H1 (cell line): ENCODE measurements around the gene RRP1. TPM values are rescaled to one million over a fixed set of nuclear protein-coding genes. Genes with fewer than 3 reads are reported as not detected.

Experiments used
- CTCF ChIA-PET: fragments of 300-600 bp; sonication (Branson Sonifier 250); formaldehyde crosslinking; loops from one replicate; lab custom pipeline; 2021; ENCODE audit not compliant: partially characterized antibody; lab: Charles Lee
- POLR2A ChIA-PET: fragments of 300-600 bp; sonication (Branson Sonifier 250); formaldehyde crosslinking; loops from one replicate; lab custom pipeline; 2021; ENCODE audit warnings: inconsistent platforms; ENCODE audit not compliant: partially characterized antibody; lab: Charles Lee
- DNase-seq, 2 experiments: peaks; one replicate each; pipeline versions ENCODE4 v3.0.0 to v3.0.0-alpha.2; 2010 to 2022; ENCODE audit warnings: low spot score in 2 of 2, low read depth in 1 of 2, mixed read lengths in 1 of 2
- FAIRE-seq: peaks from 2 replicates; lab custom pipeline; 2011; peaks lifted over from hg19 to GRCh38; lab: Jason Lieb, UNC
- H2AFZ ChIP-seq: 2 replicates; pipeline ENCODE4 v1.8.1; 2012; ENCODE audit warnings: low read length, inconsistent platforms
- H2AK5ac ChIP-seq: 2 replicates; pipeline ENCODE4 v1.6.1; 2013; ENCODE audit warnings: low read depth, low read length
- H2BK120ac ChIP-seq: replicated peaks from 2 replicates; pipeline ENCODE3; 2013; ENCODE audit warnings: low read depth, low read length, inconsistent platforms
- H2BK12ac ChIP-seq: 2 replicates; pipeline ENCODE4 v1.6.1; 2013; ENCODE audit warnings: low read depth, low read length
- H2BK15ac ChIP-seq: 2 replicates; pipeline ENCODE4 v1.6.1; 2013; ENCODE audit warnings: low read length
- H2BK20ac ChIP-seq: 2 replicates; pipeline ENCODE4 v1.6.1; 2013; ENCODE audit warnings: low read length
- H2BK5ac ChIP-seq: 2 replicates; pipeline ENCODE4 v1.6.1; 2013; ENCODE audit warnings: low read depth, low read length
- H3K14ac ChIP-seq: 2 replicates; pipeline ENCODE4 v1.6.1; 2013; ENCODE audit warnings: inconsistent platforms; ENCODE audit not compliant: insufficient read length
- H3K18ac ChIP-seq: 2 replicates; pipeline ENCODE4 v1.6.1; 2013; ENCODE audit warnings: low read length; ENCODE audit errors: extremely low read depth
- H3K23ac ChIP-seq: 2 replicates; pipeline ENCODE4 v1.6.1; 2013; ENCODE audit warnings: inconsistent platforms; ENCODE audit not compliant: insufficient read length
- H3K23me2 ChIP-seq: 2 replicates; pipeline ENCODE4 v1.6.1; 2013; ENCODE audit warnings: low read depth, low read length
- H3K27ac ChIP-seq: 2 replicates; pipeline ENCODE4 v1.6.1; 2011; ENCODE audit warnings: low read depth, low read length, inconsistent platforms
- H3K27me3 ChIP-seq, 4 experiments: replicated peaks in 1 of 4; 1 replicate in 1 of 4; 2 replicates in 3 of 4; pipeline versions ENCODE4 v1.6.1 to v1.8.1; 2011 to 2013; ENCODE audit warnings: low read length in 3 of 4, mild to moderate bottlenecking in 3 of 4, inconsistent platforms in 2 of 4, mixed read lengths in 2 of 4, moderate library complexity in 1 of 4; ENCODE audit not compliant: control insufficient read depth in 3 of 4, insufficient read depth in 3 of 4; ENCODE audit errors: extremely low read depth in 1 of 4
- H3K36me3 ChIP-seq, 4 experiments: 2 replicates each; pipeline versions ENCODE4 v1.6.1 to v1.8.1; 2011 to 2013; ENCODE audit warnings: mild to moderate bottlenecking in 4 of 4, low read length in 3 of 4, moderate library complexity in 2 of 4, control low read depth in 1 of 4, inconsistent platforms in 1 of 4; ENCODE audit not compliant: insufficient read depth in 4 of 4, control insufficient read depth in 2 of 4
- H3K4ac ChIP-seq: replicated peaks from 2 replicates; pipeline ENCODE3; 2013; ENCODE audit warnings: low read length, low read depth, mixed read lengths, inconsistent platforms; ENCODE audit not compliant: insufficient read length
- H3K4me1 ChIP-seq, 4 experiments: replicated peaks in 1 of 4; 1 replicate in 1 of 4; 2 replicates in 3 of 4; pipeline versions ENCODE4 v1.6.1 to v1.8.1; 2011 to 2013; ENCODE audit warnings: low read length in 3 of 4, inconsistent platforms in 2 of 4, mixed read lengths in 1 of 4; ENCODE audit not compliant: insufficient read depth in 4 of 4, control insufficient read depth in 3 of 4
- H3K4me2 ChIP-seq, 2 experiments: 2 replicates each; pipeline versions ENCODE4 v1.6.1 to v1.8.1; 2011 to 2013; ENCODE audit warnings: low read depth in 2 of 2, low read length in 2 of 2, control low read depth in 1 of 2, inconsistent platforms in 1 of 2, mild to moderate bottlenecking in 1 of 2; ENCODE audit not compliant: insufficient read depth in 1 of 2
- H3K4me3 ChIP-seq, 4 experiments: fragments of 200-600, 300-600 bp in 1 of 4; sonication (generic), shearing (Covaris generic), sonication (Bioruptor Twin) in 1 of 4; 2 replicates each; pipeline versions ENCODE4 v1.5.1 to v1.8.1; 2011 to 2016; ENCODE audit warnings: low read length in 4 of 4, low read depth in 3 of 4, control low read depth in 2 of 4, inconsistent platforms in 2 of 4, mild to moderate bottlenecking in 2 of 4, mixed read lengths in 1 of 4, moderate library complexity in 1 of 4; ENCODE audit not compliant: insufficient read depth in 2 of 4; ENCODE audit errors: extremely low read depth in 1 of 4
- H3K56ac ChIP-seq: replicated peaks from 2 replicates; pipeline ENCODE3; 2013; ENCODE audit warnings: low read depth, mild to moderate bottlenecking, mixed read lengths, low read length, inconsistent platforms; ENCODE audit not compliant: insufficient read length
- H3K79me1 ChIP-seq: 2 replicates; pipeline ENCODE4 v1.6.1; 2013; ENCODE audit warnings: low read depth, low read length, control low read depth
- H3K79me2 ChIP-seq, 2 experiments: 2 replicates each; pipeline versions ENCODE4 v1.6.1 to v1.8.1; 2012 to 2013; ENCODE audit warnings: low read length in 2 of 2, mild to moderate bottlenecking in 2 of 2, inconsistent platforms in 1 of 2; ENCODE audit not compliant: insufficient read depth in 2 of 2, control insufficient read depth in 1 of 2
- H3K9ac ChIP-seq, 4 experiments: replicated peaks in 1 of 4; 1 replicate in 1 of 4; 2 replicates in 3 of 4; pipeline versions ENCODE4 v1.6.1 to v1.8.1; 2011 to 2013; ENCODE audit warnings: low read depth in 3 of 4, low read length in 3 of 4, control low read depth in 2 of 4, mild to moderate bottlenecking in 2 of 4, moderate library complexity in 2 of 4, inconsistent platforms in 1 of 4; ENCODE audit errors: extremely low read depth in 1 of 4
- H3K9me3 ChIP-seq, 2 experiments: 2 replicates each; pipeline versions ENCODE4 v1.6.1 to v1.8.1; 2012 to 2013; ENCODE audit warnings: mild to moderate bottlenecking in 2 of 2, moderate library complexity in 2 of 2, control low read depth in 1 of 2, inconsistent platforms in 1 of 2, low read depth in 1 of 2, low read length in 1 of 2, mixed read lengths in 1 of 2; ENCODE audit not compliant: insufficient read depth in 2 of 2
- H4K20me1 ChIP-seq, 2 experiments: replicated peaks in 1 of 2; 2 replicates each; pipeline versions ENCODE3 to v1.8.1; 2011 to 2013; ENCODE audit warnings: inconsistent platforms in 2 of 2, low read length in 2 of 2, mild to moderate bottlenecking in 1 of 2; ENCODE audit not compliant: insufficient read depth in 2 of 2, control insufficient read depth in 1 of 2
- H4K5ac ChIP-seq: 2 replicates; pipeline ENCODE4 v1.6.1; 2013; ENCODE audit warnings: low read length, low read depth, mixed read lengths, inconsistent platforms; ENCODE audit not compliant: insufficient read length
- H4K8ac ChIP-seq: 2 replicates; pipeline ENCODE4 v1.8.0; 2013; ENCODE audit warnings: mild to moderate bottlenecking, moderate library complexity, low read length, inconsistent platforms; ENCODE audit not compliant: insufficient read depth; ENCODE audit errors: extremely low read depth
- H4K91ac ChIP-seq: replicated peaks from 2 replicates; pipeline ENCODE3; 2013; ENCODE audit warnings: low read length, mixed read lengths, inconsistent platforms; ENCODE audit not compliant: insufficient read length
- CHD1 ChIP-seq: IDR thresholded peaks from 2 replicates; pipeline ENCODE4 v1.6.1; 2012; ENCODE audit warnings: low read depth, low read length, improper control_type of control experiment
- CTBP2 ChIP-seq: IDR thresholded peaks from 2 replicates; pipeline ENCODE4 v1.7.0; 2011; ENCODE audit warnings: borderline replicate concordance, mild to moderate bottlenecking, moderate library complexity, mixed read lengths, low read length; ENCODE audit not compliant: insufficient read depth, insufficient read length
- CTCF ChIP-seq, 3 experiments: IDR thresholded peaks; 1 replicate in 2 of 3; 2 replicates in 1 of 3; pipeline versions ENCODE4 v1.5.1 to v1.6.1; 2011; ENCODE audit warnings: low read length in 3 of 3, mild to moderate bottlenecking in 3 of 3, inconsistent platforms in 2 of 3, low read depth in 1 of 3, moderate library complexity in 1 of 3; ENCODE audit not compliant: insufficient read depth in 1 of 3; ENCODE audit errors: control extremely low read depth in 1 of 3
- GTF2F1 ChIP-seq: IDR thresholded peaks from 2 replicates; pipeline ENCODE4 v1.6.1; 2012; ENCODE audit warnings: low read depth, low read length, improper control_type of control experiment, borderline replicate concordance
- MAFK ChIP-seq: IDR thresholded peaks from 2 replicates; pipeline ENCODE4 v1.6.1; 2012; ENCODE audit warnings: low read depth, mild to moderate bottlenecking, improper control_type of control experiment, low read length
- TBP ChIP-seq: IDR thresholded peaks from 2 replicates; pipeline ENCODE4 v1.6.1; 2011; ENCODE audit warnings: low read depth, low read length, improper control_type of control experiment
- WGBS, 2 experiments: shearing (Covaris generic) in 1 of 2; methylation state at CpG; one replicate each; pipeline versions ENCODE4 v1.1.6 to v1.1.7; 2013 to 2015; ENCODE audit warnings: low lambda C conversion rate in 2 of 2, mixed read lengths in 2 of 2, inconsistent platforms in 1 of 2, low coverage in 1 of 2, missing lambda C conversion rate in 1 of 2; ENCODE audit not compliant: insufficient replicate concordance in 2 of 2, insufficient coverage in 1 of 2, insufficient read length in 1 of 2; ENCODE audit errors: extremely low coverage in 1 of 2, missing lambda C conversion rate in 1 of 2; 5-methylcytosine and 5-hydroxymethylcytosine counted together
- polyA plus RNA-seq, 7 experiments: library from polyadenylated mRNA; depleted of rRNA in 3 of 7; stranded (reverse) in 5 of 7; unstranded in 2 of 7; fragments of >200 nt in 5 of 7; fragments of 200-250 nt in 2 of 7; gene quantifications; 1 replicate in 5 of 7; 2 replicates in 1 of 7; 4 replicates in 1 of 7; pipeline versions ENCODE4 v1.2.1 to v1.2.3, GENCODE V29; 2011 to 2013; ENCODE audit warnings: missing spikeins in 2 of 7, mixed read lengths in 2 of 7
- total RNA-seq: library from RNA; stranded (reverse); fragmentation: NEBNext Ultra II Directional; extraction: Animal tissue kit (Norgen Biotek cat#: 25700); gene quantifications from 2 replicates; pipeline ENCODE4 v1.2.1, GENCODE V29; 2021

Gene RRP1
- total and polyA plus RNA-seq, 2 of the 8 experiments (the other 6 are each of a cell fraction or from before 2014, with no cell fraction given), result 11.6 to 55.2 TPM

- Histone ChIP-seq H2AK5ac (no peak overlapping the region), H3K4me2 (no peak overlapping the region), H3K9ac (no peak overlapping the region), H2BK20ac (no peak overlapping the region), H3K9me3 (no peaks in the 10 kb centered on the region), H3K79me2 (no peaks in the 10 kb centered on the region), H2BK12ac (no peak overlapping the region), H4K5ac (no peak overlapping the region), H4K20me1 (no peaks in the 10 kb centered on the region), H3K56ac (no peak overlapping the region), H3K14ac (no peak overlapping the region), H2BK15ac (no peak overlapping the region), H2BK120ac (no peak overlapping the region), H3K4ac (no peak overlapping the region), H2BK5ac (no peak overlapping the region), H3K36me3 (no peaks in the 10 kb centered on the region), H4K8ac (no peak overlapping the region), H3K4me1 (no peaks in the 10 kb centered on the region), H4K91ac (no peak overlapping the region), H3K27me3 (no peaks in the 10 kb centered on the region), H3K79me1 (no peaks in the 10 kb centered on the region), H3K23ac (no peak overlapping the region), H3K23me2 (no peaks in the 10 kb centered on the region), H2AFZ (no peak overlapping the region), H3K4me3 (no peak overlapping the region), H3K18ac (no peak overlapping the region), H3K27ac (no peak overlapping the region)
- FAIRE-seq (no peak), DNase-seq (no peak)
- POLR2A ChIA-PET, result interaction anchor here (1.5 kb wide), 1 partner anchor 10 kb away, joined by 6 read pairs; no protein-coding TSS in a partner anchor
- TF ChIP-seq MAFK, result no peak
- no peak for TF ChIP-seq CTCF (IDR thresholded peaks at IDR 0.05; ENCODE audit: control extremely low read depth in 1 of 3, insufficient read depth in 1 of 3, low read depth in 1 of 3, low read length in 3 of 3)
- TF ChIP-seq CHD1, result no peak
- no peak for TF ChIP-seq CTBP2
- no peak for TF ChIP-seq GTF2F1
- TF ChIP-seq TBP, result no peak
- CTCF ChIA-PET, result interaction anchor here (0.8 to 1.7 kb wide), 7 partner anchors 9 to 103 kb away, joined by 3 to 6 read pairs (median 4); no protein-coding TSS in a partner anchor
- 96% methylated on average over 6 of the region's 6 CpGs; no CpG with 5 or more reads in 1 of the 2 experiments for WGBS, 2 experiments
These were observed 46.5 kb downstream of the RRP1 start for GRCh38 chr21:43835861-43836260.
